Esophagus muscularis mucosa (tissue), 4 donors: ENCODE measurements around the gene TMEM235. TPM values are rescaled to one million over a fixed set of nuclear protein-coding genes. Genes with fewer than 3 reads are reported as not detected.
"Not testable (repeated sequence)": the region's sequence is repeated elsewhere in the genome, so short reads cannot be mapped to it uniquely, and the experiment has no call there.

Experiments used
- DNase-seq: peaks from one replicate; pipeline ENCODE4 v3.0.0-alpha.2; 2017; ENCODE audit errors: extremely low spot score
- H3K27ac ChIP-seq, 4 donors: fragments of 200-600 bp; sonication (generic); replicated peaks in 1 of 4; 1 replicate in 3 of 4; 2 replicates in 1 of 4; pipeline ENCODE4 v1.5.1; 2016 to 2019; ENCODE audit warnings: mild to moderate bottlenecking in 1 of 4
- H3K27me3 ChIP-seq, 4 donors: fragments of 200-600 bp; sonication (generic); one replicate each; pipeline versions ENCODE4 v1.5.1 to v1.6.0; 2016 to 2019
- H3K36me3 ChIP-seq, 4 donors: fragments of 200-600 bp; sonication (generic); one replicate each; pipeline ENCODE4 v1.5.1; 2016 to 2019
- H3K4me1 ChIP-seq, 4 donors: fragments of 200-600 bp; sonication (generic); one replicate each; pipeline ENCODE4 v1.5.1; 2016 to 2019
- H3K4me3 ChIP-seq, 4 donors: fragments of 200-600 bp; sonication (generic); 1 replicate in 2 of 4; 2 replicates in 2 of 4; pipeline ENCODE4 v1.5.1; 2016 to 2019; ENCODE audit warnings: mild to moderate bottlenecking in 4 of 4, moderate library complexity in 1 of 4
- H3K9me3 ChIP-seq, 4 donors: fragments of 200-600 bp; sonication (generic); 1 replicate in 3 of 4; 2 replicates in 1 of 4; pipeline ENCODE4 v1.5.1; 2016 to 2019
- EP300 ChIP-seq: sonication (generic); formaldehyde crosslinking; IDR thresholded peaks from one replicate; pipeline ENCODE4 v1.6.1; 2017; ENCODE audit warnings: antibody characterized with exemption
- POLR2A ChIP-seq: fragments of 450-650 bp; IDR thresholded peaks from one replicate; pipeline ENCODE4 v1.6.1; 2017; ENCODE audit warnings: antibody characterized with exemption, moderate library complexity, mild to moderate bottlenecking, low read depth
- POLR2AphosphoS5 ChIP-seq, 2 donors: sonication (generic); formaldehyde crosslinking; IDR thresholded peaks; one replicate each; pipeline ENCODE4 v1.6.1; 2017; ENCODE audit warnings: antibody characterized with exemption in 2 of 2
- WGBS: methylation state at CpG from one replicate; pipeline ENCODE4 v1.1.5; 2018; 5-methylcytosine and 5-hydroxymethylcytosine counted together
- intact Hi-C: fragments of 100-400 bp; cut with DNase I; formaldehyde crosslinking; loops from one replicate; pipeline ENCODE4 v1.15.1; 2023
- total RNA-seq, 4 donors: library from RNA; depleted of rRNA; stranded (reverse); fragments of >200 nt; gene quantifications; one replicate each; pipeline versions ENCODE4 v1.1.0 to v1.2.1, GENCODE V29; 2016
- TF ChIP-seq, protein P1 (sequence below), 3 experiments: fragments of 200-600 bp in 2 of 3; fragments of 450-650 bp in 1 of 3; sonication (generic) in 2 of 3; IDR thresholded peaks; one replicate each; pipeline ENCODE4 v1.5.1; 2017 to 2019; ENCODE audit warnings: antibody characterized with exemption in 3 of 3, mild to moderate bottlenecking in 2 of 3, moderate library complexity in 1 of 3

TMEM235 gene
- total RNA-seq, 4 donors from 2014 or later = not detected

DNA sequence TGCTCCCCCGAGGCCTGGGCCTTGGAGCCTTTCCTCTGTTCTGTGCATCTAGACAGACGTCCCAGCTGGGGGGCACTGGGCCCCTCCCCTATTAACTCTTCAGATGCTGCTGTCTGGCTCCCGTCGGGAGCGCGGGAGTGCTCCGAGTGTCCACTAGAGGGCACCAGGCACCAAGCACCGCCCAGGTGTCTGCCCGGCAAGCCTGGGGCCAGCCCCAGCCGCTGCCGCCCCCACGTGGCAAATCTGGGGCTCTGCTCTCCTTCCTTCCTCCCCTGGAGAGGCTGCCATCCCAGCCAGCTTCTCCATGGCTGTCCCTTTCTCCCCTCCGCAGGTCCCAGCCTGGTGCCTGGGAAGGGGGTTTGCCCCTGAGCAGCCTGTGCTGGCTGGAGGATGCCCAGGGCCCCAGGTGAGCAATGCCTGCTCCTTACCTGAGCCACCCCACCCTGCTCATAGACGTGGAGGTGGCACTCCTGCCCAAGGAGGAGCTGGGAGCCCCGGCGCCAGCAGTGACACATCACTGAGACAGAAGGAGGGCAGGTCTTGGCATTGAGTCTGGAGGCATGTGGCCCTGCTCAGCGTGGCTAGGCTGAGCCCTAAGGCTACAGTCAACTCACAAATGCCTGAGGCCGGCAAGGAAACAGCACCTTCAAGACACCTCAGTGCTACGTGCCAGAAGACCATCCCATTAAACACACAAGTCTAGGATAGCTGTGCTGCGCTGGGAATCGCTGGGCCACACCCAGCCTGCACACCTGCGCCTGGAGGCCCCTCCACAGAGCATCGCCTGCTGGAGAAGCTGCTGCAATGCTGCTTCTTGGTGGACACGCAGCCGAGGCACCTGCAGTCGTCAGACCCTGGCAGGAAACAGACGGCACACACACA lies 19.7 kb downstream of the TMEM235 start:
- Histone ChIP-seq H3K27ac (no peak overlapping the region), H3K4me1 (peaks cover 13 to 38% (median 31%) of the 10 kb centered on the region in 4 donors), H3K27me3 (peaks cover 0 to 13% (median 0%) of the 10 kb centered on the region in 4 donors), H3K9me3 (no peaks in the 10 kb centered on the region), H3K36me3 (no peaks in the 10 kb centered on the region), H3K4me3 (no peak overlapping the region)
- intact Hi-C loops = loop anchor here (5.0 kb wide), 2 partner anchors 84 to 234 kb away; partner anchors contain the start of gene SYNGR2
- TF ChIP-seq, protein P1, sequence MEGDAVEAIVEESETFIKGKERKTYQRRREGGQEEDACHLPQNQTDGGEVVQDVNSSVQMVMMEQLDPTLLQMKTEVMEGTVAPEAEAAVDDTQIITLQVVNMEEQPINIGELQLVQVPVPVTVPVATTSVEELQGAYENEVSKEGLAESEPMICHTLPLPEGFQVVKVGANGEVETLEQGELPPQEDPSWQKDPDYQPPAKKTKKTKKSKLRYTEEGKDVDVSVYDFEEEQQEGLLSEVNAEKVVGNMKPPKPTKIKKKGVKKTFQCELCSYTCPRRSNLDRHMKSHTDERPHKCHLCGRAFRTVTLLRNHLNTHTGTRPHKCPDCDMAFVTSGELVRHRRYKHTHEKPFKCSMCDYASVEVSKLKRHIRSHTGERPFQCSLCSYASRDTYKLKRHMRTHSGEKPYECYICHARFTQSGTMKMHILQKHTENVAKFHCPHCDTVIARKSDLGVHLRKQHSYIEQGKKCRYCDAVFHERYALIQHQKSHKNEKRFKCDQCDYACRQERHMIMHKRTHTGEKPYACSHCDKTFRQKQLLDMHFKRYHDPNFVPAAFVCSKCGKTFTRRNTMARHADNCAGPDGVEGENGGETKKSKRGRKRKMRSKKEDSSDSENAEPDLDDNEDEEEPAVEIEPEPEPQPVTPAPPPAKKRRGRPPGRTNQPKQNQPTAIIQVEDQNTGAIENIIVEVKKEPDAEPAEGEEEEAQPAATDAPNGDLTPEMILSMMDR (IDR thresholded peaks at IDR 0.05) = peak in 2 of 3 experiments; percentile 100
- TF ChIP-seq POLR2AphosphoS5 (IDR thresholded peaks at IDR 0.05) (peak in 1 of 2 donors; percentile 70), POLR2A (no peak)
- DNase-seq = no peak
- 0% methylated on average over 1 of the region's 27 CpGs for WGBS

DNA sequence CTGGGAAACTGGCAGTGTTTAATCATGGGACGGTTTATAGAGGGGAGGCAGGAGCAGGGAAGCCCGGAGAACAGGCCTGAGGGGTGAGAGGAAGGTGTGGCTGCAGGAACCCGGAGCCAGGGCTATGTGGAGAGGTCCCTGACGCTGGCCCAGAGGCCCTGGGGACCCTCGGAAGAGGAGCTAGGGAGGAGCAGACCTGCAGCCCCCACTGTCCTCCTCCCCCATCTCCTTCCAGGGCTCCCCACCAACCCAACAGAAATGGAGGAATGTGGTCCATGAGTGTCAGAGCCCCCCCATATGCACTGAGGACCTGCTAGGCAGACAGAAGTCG lies 20.3 kb downstream of the TMEM235 start:
- no peak for DNase-seq
- Histone ChIP-seq H3K27ac (no peak overlapping the region), H3K4me1 (peaks cover 19 to 43% (median 33%) of the 10 kb centered on the region in 4 donors), H3K27me3 (peaks cover 0 to 13% (median 0%) of the 10 kb centered on the region in 4 donors), H3K4me3 (no peak overlapping the region), H3K9me3 (no peaks in the 10 kb centered on the region), H3K36me3 (no peaks in the 10 kb centered on the region)
- 72% methylated on average over 3 of the region's 6 CpGs for WGBS
- TF ChIP-seq EP300 (no peak), POLR2AphosphoS5 (IDR thresholded peaks at IDR 0.05) (no peak), POLR2A (no peak)
- TF ChIP-seq, protein P1 (IDR thresholded peaks at IDR 0.05) = no peak
- intact Hi-C loops = loop anchor here (2.0 to 5.0 kb wide), 3 partner anchors 84 to 234 kb away; partner anchors contain the start of gene SYNGR2

DNA sequence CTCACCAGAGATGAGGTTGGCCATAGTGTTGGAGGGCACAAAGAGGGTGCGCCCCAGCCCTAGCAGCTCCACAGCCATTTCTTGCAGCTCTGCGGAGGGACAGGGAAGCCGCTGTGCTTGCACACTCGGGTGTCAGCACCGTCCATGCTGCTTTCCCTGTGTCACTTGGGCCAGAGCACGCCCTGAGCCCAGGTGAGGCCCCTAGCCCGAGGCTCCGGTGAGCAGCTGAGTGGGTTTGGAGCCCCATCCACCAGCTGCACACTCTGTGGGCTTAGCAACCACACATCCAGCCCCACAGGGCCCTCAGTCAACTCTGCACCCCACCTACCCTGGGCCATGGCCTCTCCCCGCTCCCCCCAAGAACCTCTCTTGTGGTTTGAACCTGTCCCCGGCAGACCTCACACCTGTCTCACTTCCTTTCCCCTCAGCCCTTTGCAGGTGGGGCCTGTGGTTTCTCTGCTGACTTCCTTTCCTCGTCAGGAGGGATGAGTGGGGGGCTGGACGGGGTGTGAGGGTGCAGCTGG lies 20.7 kb downstream of the TMEM235 start:
- Histone ChIP-seq H3K9me3 (no peaks in the 10 kb centered on the region), H3K27me3 (peaks cover 0 to 13% (median 0%) of the 10 kb centered on the region in 4 donors), H3K36me3 (no peaks in the 10 kb centered on the region), H3K27ac (no peak overlapping the region), H3K4me1 (peaks cover 23 to 47% (median 35%) of the 10 kb centered on the region in 4 donors), H3K4me3 (no peak overlapping the region)
- no peak for DNase-seq
- WGBS = 81% methylated on average over 5 of the region's 12 CpGs
- TF ChIP-seq POLR2A (no peak), EP300 (no peak), POLR2AphosphoS5 (IDR thresholded peaks at IDR 0.05) (no peak)
- TF ChIP-seq, protein P1 (IDR thresholded peaks at IDR 0.05) = no peak
- intact Hi-C loops = loop anchor here (2.0 to 5.0 kb wide), 3 partner anchors 85 to 235 kb away; partner anchors contain the start of gene SYNGR2

DNA sequence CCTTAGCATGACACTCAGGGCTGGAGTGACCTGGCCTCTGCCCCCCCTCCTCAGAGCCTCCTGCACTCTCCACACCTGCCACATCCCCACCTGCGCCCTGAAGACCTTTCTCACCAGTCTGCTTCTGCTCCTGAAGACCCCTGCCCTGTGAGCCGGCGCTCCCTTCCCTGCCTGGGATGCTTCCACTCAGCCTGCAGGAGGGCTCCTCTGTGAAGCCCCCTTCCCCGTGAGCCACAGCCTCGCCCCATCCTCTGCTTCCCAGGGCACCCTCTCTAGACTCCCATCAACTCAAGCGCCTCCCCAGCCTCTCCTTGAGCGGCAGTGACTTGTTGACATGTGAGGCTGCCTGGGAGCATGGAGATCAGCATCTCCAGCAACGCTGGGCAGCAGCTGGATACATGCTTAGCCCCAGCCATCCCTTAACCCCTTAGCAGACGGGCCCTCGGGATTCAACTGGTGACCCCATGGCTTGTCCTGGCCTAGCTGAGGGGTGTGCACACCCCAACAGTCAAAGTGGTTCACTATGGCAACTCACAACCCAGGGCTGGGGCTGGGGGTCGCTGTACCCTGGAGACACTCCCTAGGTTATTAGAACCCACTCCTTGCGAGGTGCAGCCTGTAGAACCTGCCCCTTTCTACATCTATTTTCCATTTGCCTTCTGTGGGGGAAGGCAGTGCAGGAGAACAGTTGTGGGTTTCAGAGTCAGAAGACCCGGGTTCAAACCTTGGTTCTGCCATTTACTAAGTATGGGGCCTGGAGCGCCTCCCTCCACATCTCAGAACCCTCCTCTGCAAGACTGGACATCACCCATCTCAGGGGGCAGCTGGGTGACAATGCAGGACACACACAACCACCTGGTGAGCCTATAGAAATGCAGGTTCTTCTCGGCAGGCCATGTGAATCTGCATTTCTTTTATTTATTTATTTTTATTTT lies 21.5 kb downstream of the TMEM235 start:
- H3K9me3 ChIP-seq = no peaks in the 10 kb centered on the region
- no peak for TF ChIP-seq EP300
- TF ChIP-seq, protein P1 (IDR thresholded peaks at IDR 0.05) = no peak
- no peak for TF ChIP-seq POLR2AphosphoS5 (IDR thresholded peaks at IDR 0.05)
- TF ChIP-seq POLR2A = no peak
- no peak overlapping the region for H3K27ac ChIP-seq
- H3K4me1 ChIP-seq = peaks cover 27 to 52% (median 42%) of the 10 kb centered on the region in 4 donors
- DNase-seq = no peak
- WGBS = 83% methylated on average over 14 of the region's 15 CpGs
- H3K36me3 ChIP-seq = no peaks in the 10 kb centered on the region
- H3K27me3 ChIP-seq = peaks cover 0 to 13% (median 0%) of the 10 kb centered on the region in 4 donors
- intact Hi-C loops = loop anchor here (2.0 to 5.0 kb wide), 3 partner anchors 86 to 236 kb away; partner anchors contain the start of gene SYNGR2
- no peak overlapping the region for H3K4me3 ChIP-seq

DNA sequence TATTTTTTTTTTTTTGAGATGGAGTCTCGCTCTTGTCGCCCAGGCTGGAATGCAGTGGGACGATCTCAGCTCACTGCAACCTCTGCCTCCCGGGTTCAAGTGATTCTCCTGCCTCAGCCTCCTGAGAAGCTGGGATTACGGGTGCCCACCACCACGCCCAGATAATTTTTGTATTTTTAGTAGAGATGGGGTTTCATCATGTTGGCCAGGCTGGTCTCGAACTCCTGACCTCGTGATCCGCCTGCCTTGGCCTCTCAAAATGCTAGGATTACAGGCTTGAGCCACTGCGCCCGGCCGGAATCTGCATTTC lies 22.2 kb downstream of the TMEM235 start:
- H3K36me3 ChIP-seq, DNase-seq, H3K9me3 ChIP-seq: not testable (repeated sequence)
- peak overlapping the region; percentile 79 to 99 (median 94) for H3K4me3 ChIP-seq
- WGBS = 87% methylated on average over 12 of the region's 12 CpGs
- H3K27ac ChIP-seq = peak overlapping the region in 3 of 4 donors; percentile 91 to 94 (median 91)
- H3K4me1 ChIP-seq = peaks cover 33 to 58% (median 48%) of the 10 kb centered on the region in 4 donors
- peaks cover 0 to 13% (median 0%) of the 10 kb centered on the region in 4 donors for H3K27me3 ChIP-seq
- intact Hi-C loops = loop anchor here (2.0 to 5.0 kb wide), 3 partner anchors 86 to 236 kb away; partner anchors contain the start of gene SYNGR2
